Measurements from ENCODE around the gene CRKL.
"Not testable (repeated sequence)": the region's sequence is repeated elsewhere in the genome, so short reads cannot be mapped to it uniquely, and the experiment has no call there.

Gene CRKL

GRCh38 chr22:20933910-20934309, 16.7 kb downstream of the CRKL start:
- DNase-seq (ENCODE audit: low read depth in 2 of 2), result no peak

- DNase-seq (ENCODE audit: low read depth in 2 of 2), result not testable (repeated sequence)
Observed at GRCh38 chr22:20935049-20935448, 17.8 kb downstream of the CRKL start.

GRCh38 chr22:20935780-20936539, 18.8 kb downstream of the CRKL start:
- not testable (repeated sequence) for DNase-seq (ENCODE audit: low read depth in 2 of 2)

DNA sequence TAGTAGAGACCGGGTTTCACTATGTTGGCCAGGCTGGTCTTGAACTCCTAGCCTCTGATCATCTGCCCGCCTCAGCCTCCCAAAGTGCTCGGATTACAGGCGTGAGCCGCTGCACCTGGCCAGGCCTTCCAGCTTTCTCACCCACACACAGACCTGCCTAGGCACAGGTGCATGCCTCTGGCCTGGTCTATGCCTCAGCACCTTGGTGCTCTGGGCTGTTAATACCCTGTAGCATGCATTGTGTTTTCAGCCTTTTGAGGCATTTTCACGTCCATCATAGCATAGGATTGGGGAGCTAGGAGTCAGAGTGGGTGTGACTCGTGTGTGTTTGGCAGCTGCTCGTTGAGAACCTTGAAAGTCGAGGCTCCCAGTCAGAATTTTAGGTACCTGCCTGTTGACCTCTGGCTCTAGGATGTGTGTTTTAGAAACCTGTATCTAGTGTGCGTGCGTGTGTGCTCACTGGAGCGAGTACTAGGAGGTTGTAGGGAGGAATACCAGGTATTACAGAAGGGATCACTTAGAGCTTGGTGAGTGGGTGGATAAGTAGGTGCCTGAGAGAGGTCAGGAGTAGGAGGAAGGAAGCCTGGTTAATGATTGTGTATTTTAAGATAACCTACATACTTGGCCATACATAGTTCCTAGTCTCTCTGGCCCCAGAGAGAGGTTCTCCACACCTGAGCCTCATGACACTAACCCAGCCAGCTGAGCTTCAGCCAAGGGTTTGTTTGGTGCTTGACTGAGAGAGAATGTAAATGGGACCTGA, 20.0 kb downstream of the CRKL start:
- DNase-seq (ENCODE audit: low read depth in 2 of 2), result no peak

DNA sequence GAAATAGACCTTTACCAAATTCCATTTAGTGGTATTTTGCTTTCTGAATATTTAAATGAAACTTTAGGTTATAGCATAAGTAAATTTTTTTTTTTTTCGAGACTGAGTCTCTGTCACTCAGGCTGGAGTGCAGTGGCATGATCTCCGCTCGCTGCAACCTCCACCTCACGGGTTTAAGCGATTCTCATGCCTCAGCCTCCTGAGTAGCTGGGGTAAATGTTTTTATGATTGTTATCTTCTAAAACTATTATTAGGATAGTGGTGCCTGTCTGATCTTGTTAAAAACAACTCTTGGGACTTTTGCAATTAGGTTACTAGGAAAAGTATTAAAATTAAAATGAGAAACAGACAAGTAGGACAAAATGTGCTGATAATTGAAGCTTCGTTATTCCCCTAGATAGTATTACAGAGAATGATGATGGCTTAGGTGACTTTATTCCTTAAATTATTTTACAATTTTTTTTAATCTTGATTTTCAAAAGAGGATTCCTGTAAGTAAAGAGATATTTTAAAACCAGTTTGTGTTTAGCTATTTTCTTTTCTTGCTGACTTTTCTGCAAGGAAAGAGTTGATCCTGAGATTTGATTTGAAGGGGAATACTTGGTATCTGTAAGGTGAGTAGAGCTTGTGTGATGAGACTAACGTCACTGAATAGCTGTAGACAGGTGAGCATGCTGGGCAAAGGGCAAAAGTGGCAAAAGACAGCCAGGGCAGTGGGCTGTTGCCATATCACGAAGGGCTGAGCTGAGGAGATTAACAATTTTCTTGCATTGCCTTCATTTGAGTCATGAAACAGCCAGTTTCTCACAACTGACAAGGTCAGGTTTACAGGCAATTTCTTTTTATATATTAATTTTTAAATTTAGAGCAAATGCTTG, 20.8 kb downstream of the CRKL start:
- no peak for DNase-seq (ENCODE audit: low read depth in 2 of 2)

GRCh38 chr22:20939457-20940185, 22.4 kb downstream of the CRKL start:
- not testable (repeated sequence) for DNase-seq (ENCODE audit: low read depth in 2 of 2)

GRCh38 chr22:20940186-20940651, 23.0 kb downstream of the CRKL start:
- DNase-seq (ENCODE audit: low read depth in 2 of 2), result no peak

GRCh38 chr22:20940904-20941385, 23.7 kb downstream of the CRKL start:
- no peak for DNase-seq (ENCODE audit: low read depth in 2 of 2)

DNA sequence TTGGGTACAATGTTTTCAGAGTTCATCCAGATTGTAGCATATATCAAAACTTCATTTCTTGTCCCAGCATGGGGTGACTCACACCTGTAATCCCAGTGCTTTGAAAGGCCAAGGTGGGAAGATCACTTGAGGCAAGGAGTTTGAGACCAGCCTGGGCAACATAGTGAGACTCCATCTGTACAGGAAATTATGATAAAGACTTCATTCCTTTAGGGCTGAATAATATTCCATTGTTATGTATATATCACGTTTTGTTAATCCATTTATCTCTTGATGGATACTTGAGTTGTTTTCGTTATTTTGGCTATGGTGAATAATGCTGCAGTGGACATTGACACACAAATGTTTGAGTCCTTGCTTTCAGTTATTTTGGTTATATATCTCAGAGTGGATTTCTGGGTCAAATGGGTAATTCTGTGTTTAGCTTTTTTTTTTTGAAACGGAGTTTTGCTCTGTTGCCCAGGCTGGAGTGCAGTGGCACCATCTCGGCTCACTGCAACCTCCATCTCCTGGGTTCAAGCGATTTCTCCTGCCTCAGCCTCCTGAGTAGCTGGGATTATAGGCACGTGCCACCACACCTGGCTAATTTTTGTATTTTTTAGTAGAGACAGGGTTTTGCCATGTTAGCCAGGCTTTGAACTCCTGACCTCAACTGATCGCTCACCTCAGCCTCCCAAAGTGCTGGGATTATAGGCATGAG, 25.1 kb downstream of the CRKL start:
- not testable (repeated sequence) for DNase-seq (ENCODE audit: low read depth in 2 of 2)

DNA sequence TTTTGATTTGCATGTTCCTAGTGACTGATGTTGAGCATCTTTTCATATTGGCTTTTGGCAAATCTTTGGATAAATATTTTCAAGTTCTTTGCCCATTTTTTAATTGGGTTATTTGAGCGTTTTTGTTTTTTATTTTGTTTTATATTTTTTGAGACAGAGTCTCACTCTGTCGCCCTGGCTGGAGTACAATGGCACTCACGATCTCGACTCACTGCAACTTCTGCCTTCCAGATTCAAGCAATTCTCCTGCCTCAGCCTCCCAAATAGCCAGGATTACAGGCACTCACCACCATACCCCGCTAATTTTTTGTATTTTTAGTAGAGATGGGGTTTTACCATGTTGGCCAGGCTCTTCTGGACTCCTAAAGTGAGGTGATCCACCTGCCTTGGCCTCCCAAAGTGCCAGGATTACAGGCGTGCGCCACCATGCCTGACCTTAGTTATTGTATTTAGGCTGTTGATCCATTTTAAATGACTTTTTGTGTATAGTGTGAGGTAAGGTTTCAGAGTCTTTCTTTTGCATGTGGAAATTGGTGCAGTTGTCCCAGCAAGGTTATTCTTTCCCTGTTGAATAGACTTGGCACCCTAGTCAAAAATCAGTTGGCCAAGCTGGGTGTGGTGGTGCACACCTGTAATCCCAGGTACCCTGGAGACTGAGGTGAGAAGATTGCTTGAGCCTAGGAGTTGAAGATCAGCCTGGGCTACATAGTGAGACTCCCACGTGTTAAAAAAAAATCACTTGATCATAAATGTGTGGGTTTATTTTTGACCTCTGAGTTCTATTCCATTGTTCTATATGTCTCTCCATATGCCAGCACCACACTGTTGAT, 26.1 kb downstream of the CRKL start:
- DNase-seq (ENCODE audit: low read depth in 2 of 2), result no peak

- DNase-seq (ENCODE audit: low read depth in 2 of 2), result no peak
Observed at GRCh38 chr22:20944042-20944441, 26.8 kb downstream of the CRKL start.

DNA sequence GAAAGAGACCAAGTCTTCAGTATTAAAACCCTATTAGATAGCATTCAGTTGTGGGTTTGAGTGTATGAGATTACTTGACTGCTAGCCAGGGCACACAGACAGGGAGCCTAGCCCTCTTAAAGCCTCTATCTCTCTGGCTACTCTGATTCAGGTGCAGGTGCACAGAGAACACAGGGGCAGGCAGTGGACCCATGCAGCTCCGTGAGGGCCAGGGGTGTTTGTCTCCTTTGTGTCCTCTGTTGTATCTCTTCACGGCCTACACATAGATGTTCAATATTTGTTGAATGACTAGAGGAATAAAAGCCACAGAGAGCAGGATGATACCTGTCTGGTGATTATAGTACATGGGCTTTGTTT, 28.3 kb downstream of the CRKL start:
- no peak for DNase-seq (ENCODE audit: low read depth in 2 of 2)

DNA sequence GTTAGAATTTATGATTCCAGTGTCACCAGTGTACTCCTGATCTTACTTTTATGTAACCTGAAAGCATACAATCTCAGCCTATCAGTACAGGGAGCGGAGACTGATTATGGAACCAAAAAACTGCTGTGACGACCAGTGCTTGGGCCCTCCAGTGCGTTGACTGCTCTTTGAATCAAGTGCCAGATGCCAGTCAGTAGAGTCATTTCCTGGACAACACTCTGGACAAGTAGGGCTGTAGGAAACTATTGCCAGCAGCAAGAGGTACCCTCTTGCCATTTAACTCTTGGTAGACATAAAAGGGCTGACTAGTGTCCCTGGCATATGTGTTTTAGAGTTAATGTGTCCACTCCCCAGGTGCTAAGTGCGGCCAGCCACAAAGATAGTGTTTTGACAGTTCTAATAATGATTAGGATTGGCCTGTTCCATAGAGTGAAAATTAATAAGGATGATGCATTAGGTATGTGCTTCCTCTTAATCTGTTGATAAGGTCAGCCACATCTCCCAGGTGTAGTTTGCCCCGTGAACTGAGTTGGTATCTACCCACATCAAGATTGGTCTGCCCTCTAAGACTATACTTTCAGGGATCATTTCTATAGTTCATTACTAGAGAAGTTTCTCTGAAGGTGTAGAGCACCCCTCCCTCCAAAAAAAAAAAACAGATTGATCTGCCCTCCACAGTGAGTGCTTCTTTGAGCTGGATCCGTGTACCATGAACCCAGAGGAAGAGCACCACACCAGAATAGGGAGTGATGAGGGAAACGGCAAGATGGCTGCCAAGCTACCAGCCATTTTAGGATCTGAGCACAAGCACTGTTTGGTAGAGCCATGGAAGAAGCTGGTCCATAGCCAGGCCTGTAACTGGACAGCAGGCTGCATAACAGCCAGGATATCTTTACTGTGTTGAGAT, 29.1 kb downstream of the CRKL start:
- no peak for DNase-seq (ENCODE audit: low read depth in 2 of 2)

- no peak for DNase-seq (ENCODE audit: low read depth in 2 of 2)
Observed at GRCh38 chr22:20946991-20947390, 29.8 kb downstream of the CRKL start.

GRCh38 chr22:20948450-20948849, 31.2 kb downstream of the CRKL start:
- DNase-seq (ENCODE audit: low read depth in 2 of 2), result no peak

DNA sequence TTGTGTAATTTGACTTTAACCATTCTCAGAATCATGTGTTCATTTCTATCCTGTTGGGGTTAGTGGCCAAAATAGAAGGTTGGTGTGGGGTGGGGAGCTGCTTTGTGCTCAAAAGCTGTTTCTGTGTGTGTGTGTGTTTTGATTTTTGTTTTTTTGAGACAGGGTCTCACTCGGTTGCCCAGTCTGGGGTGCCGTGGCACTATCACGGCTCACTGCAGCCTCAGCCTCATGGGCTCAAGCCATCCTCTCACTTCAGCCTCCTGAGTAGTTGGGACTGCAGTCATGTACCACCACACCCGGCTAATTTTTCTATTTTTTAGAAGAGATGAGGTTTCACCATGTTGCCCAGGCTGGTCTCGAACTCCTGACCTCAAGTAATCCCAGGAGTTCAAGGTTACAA, 31.8 kb downstream of the CRKL start:
- no peak for DNase-seq (ENCODE audit: low read depth in 2 of 2)

GRCh38 chr22:20949698-20950183, 32.5 kb downstream of the CRKL start:
- DNase-seq (ENCODE audit: low read depth in 2 of 2), result no peak

DNA sequence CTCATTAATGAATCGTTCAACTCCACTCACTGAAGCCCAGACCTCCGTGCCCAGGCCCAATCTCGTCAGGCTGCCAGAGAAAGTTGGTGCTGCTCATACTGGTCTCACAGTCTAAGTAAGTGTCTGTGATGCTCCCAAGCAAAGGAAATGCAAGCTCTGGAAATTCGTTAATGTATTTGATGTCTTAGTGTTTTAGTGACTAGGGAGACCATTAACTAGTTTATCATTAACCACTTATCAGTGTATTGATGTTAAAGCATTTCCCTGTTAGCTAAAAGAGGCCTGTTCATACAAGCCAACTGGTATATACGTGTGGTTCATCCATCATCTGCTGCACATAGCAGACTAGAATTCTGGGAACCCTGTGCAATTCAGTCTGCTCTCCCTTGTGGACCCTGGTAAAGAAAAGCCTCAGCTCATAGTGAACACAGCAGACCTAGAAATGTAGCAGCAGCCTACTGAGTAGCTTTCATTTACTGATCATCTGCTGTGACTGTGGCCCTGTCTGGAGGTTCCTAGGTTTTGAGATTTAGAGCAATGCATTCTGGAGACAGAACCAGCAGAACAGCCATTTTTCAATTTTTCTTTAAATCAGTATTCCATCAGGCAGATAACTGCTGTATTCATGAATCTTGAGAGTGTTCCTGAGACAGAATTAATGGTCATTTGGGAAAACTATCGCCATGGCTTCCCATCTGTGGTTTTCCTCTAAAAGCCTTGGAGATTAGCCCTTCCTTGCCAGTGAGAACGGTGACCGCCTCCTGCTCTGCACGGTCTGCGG, 34.1 kb downstream of the CRKL start:
- no peak for DNase-seq (ENCODE audit: low read depth in 2 of 2)

Data from stimulated activated CD8-positive, alpha-beta memory T cell treated with anti-CD3 and anti-CD28 coated beads, Interleukin-15, amount 100 ng/mL, for 48 hours (primary cell).